ENCODE results near the gene ANGEL1.

DNA sequence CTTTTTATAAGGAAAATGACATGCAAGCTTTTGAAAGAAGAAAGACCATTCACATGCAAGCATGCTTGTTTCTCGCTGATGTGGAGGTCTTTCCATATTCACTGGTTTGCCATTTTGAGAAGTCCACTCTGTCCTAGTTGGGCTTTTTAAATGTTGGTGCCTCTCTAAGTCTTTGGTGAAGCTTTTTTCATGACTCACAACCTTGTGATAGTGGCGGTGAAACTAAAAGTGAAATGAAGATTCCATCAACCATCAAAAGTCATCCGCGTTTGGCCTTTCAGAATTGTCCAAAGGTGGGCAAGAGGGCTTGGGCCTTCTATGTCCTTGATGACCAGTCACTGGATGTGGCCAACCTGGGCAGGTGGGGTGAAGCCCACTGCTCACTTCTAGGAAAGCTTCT is 17.9 kb upstream of the ANGEL1 start:
- TF ChIP-seq POLR2A (IDR thresholded peaks at IDR 0.05) (no peak), CTCF (IDR thresholded peaks at IDR 0.05) (no peak)

Measured in testis (tissue), 2 donors.